Heart right ventricle (tissue), 16 donors: ENCODE measurements around the gene JAK1. TPM values are rescaled to one million over a fixed set of nuclear protein-coding genes. Genes with fewer than 3 reads are reported as not detected.
"Not testable (repeated sequence)": the region's sequence is repeated elsewhere in the genome, so short reads cannot be mapped to it uniquely, and the experiment has no call there.

Source experiments
- ATAC-seq, 8 donors: fragments of 200-7000 bp; cut with Tn5 transposase; one replicate each; pipeline ENCODE4 v1.9.1; 2020; ENCODE audit warnings: mild to moderate bottlenecking in 8 of 8, moderate library complexity in 8 of 8, moderate number of reproducible peaks in 1 of 8
- DNase-seq, 2 donors: peaks; one replicate each; pipeline ENCODE4 v3.0.0-alpha.2; 2020
- H3K27ac ChIP-seq, 10 donors: fragments of 200-600 bp; sonication (generic) in 2 of 10; one replicate each; pipeline versions ENCODE4 v1.5.0 to v1.8.0; 2020 to 2022; ENCODE audit warnings: mild to moderate bottlenecking in 3 of 10
- H3K27me3 ChIP-seq, 7 donors: fragments of 200-600 bp; one replicate each; pipeline ENCODE4 v1.8.0; 2021 to 2022; ENCODE audit warnings: mild to moderate bottlenecking in 2 of 7
- H3K36me3 ChIP-seq, 9 donors: fragments of 200-600 bp; sonication (generic) in 1 of 9; one replicate each; pipeline versions ENCODE4 v1.5.0 to v1.8.0; 2020 to 2022; ENCODE audit warnings: mild to moderate bottlenecking in 2 of 9
- H3K4me1 ChIP-seq, 9 donors: fragments of 200-600 bp; sonication (generic) in 1 of 9; one replicate each; pipeline versions ENCODE4 v1.5.0 to v1.8.0; 2020 to 2022; ENCODE audit warnings: mild to moderate bottlenecking in 4 of 9
- H3K4me3 ChIP-seq, 10 donors: fragments of 200-600 bp; sonication (generic) in 2 of 10; one replicate each; pipeline versions ENCODE4 v1.5.0 to v1.8.0; 2020 to 2022; ENCODE audit warnings: mild to moderate bottlenecking in 7 of 10, moderate library complexity in 2 of 10
- H3K9me3 ChIP-seq, 11 donors: fragments of 200-600 bp in 10 of 11; sonication (generic) in 2 of 11; one replicate each; pipeline versions ENCODE4 v1.5.0 to v1.8.0; 2013 to 2022; ENCODE audit warnings: mild to moderate bottlenecking in 2 of 11, control low read depth in 1 of 11, moderate library complexity in 1 of 11
- CTCF ChIP-seq, 9 donors: fragments of 200-600 bp; sonication (generic) in 2 of 9; IDR thresholded peaks; one replicate each; pipeline versions ENCODE4 v1.5.0 to v1.8.0; 2021 to 2022; ENCODE audit warnings: antibody characterized with exemption in 9 of 9, mild to moderate bottlenecking in 5 of 9, moderate library complexity in 1 of 9
- WGBS, 2 donors: extraction: QIAGEN DNeasy Blood & Tissue Kit; methylation state at CpG; one replicate each; pipeline ENCODE4 v1.1.7; 2013; ENCODE audit warnings: inconsistent platforms in 1 of 2; 5-methylcytosine and 5-hydroxymethylcytosine counted together
- intact Hi-C, 10 donors: fragments of 100-400 bp; cut with DNase I; formaldehyde crosslinking; loops; one replicate each; pipeline versions ENCODE4 v1.11.1 to v1.14.2; 2022
- polyA plus RNA-seq, 2 donors: library from polyadenylated mRNA; stranded (reverse); fragments of 200-250 nt; gene quantifications; one replicate each; pipeline ENCODE4 v1.2.3, GENCODE V29; 2013
- total RNA-seq, 10 donors: library from RNA; stranded (reverse); fragmentation: NEBNext Ultra II Directional in 3 of 10; extraction: Animal tissue kit (Norgen Biotek cat#: 25700) in 3 of 10; gene quantifications; one replicate each; pipeline versions ENCODE4 v1.2.1 to v1.2.4, GENCODE V29; 2021 to 2023
- donor health status: Arrhythmogenic right ventricular cardiomyopathy.
- donor health status: ischemic (EF 13 %, LVEDD 7.1; RV severe dilation, severe dysfunction).
- donor health status: healthy with polysubstance abuse.
- donor health status: DM: no; HTN: yes; CAD: no.
- donor health status: DM: no; HTN: no; CAD: no.
- donor health status: ischemic (EF 25% LVEDD 6.9; RV normal size, moderate dysfunction).
- donor health status: ischemic (EF 25% LVEDD 5.7; RV mildly dilated, moderate dysfunction).
- donor health status: healthy.
- donor health status: DM: yes; HTN: yes; CAD: no.
- donor health status: Ischemic cardiomyopathy.
- donor health status: ischemic (EF 35%, LVEDD 5.7; RV mildly dilated, moderate dysfunction).
- donor health status: nonischemic (EF 11% LVEDD 7.7; RV severe dilation, severe dysfunction).
- donor health status: DM: yes; HTN: yes; CAD: no.
- donor health status: PGD.
- donor health status: ischemic (EF 29% LVEDD 5.4; RV normal size, mild dysfunction).
- donor health status: nonischemic (EF 23%, LVEDD 6.1; RV moderate dilation, normal function).

The JAK1 gene
- total and polyA plus RNA-seq, 12 donors = 20.1 to 122 (median 81.3) TPM

DNA sequence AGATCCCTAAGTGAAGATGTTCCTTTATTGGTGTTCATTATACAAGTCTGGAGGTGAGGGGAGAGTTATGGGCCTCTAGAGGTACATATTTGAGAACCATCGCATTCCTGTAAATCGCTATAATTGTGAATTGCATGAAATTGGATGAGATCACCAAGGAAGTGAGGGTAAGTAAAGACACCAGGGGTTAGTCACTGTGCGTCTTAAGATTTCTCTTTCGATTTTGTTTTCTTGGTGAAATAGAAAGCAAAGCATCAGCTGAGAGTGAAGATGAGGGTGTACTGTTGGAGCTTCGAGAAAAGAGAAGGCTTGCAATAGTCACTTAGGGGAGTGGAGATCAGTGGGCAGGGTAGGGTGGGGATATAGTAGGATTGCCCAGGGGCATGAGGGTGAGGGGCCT lies 139.4 kb downstream of the JAK1 start:
- ATAC-seq = no peak
- no peaks in the 10 kb centered on the region for H3K9me3 ChIP-seq
- 89 to 92% methylated on average over 5 of the region's 5 CpGs for WGBS, 2 donors
- H3K4me1 ChIP-seq = peaks cover 0 to 24% (median 9%) of the 10 kb centered on the region in 9 donors
- H3K36me3 ChIP-seq = peaks cover 0 to 22% (median 6%) of the 10 kb centered on the region in 9 donors
- no peaks in the 10 kb centered on the region for H3K27me3 ChIP-seq
- peak overlapping the region in 1 of 10 donors; percentile 67 for H3K27ac ChIP-seq
- no peak for TF ChIP-seq CTCF (IDR thresholded peaks at IDR 0.05)
- H3K4me3 ChIP-seq = no peak overlapping the region
- no peak for DNase-seq
- intact Hi-C loops = loop anchor here in 5 of 10 donors (1.0 to 10.0 kb wide), 7 partner anchors 26 to 562 kb away; partner anchors contain the start of genes CACHD1 (in 1 of the 5) and RAVER2 (in 1 of the 5)

DNA sequence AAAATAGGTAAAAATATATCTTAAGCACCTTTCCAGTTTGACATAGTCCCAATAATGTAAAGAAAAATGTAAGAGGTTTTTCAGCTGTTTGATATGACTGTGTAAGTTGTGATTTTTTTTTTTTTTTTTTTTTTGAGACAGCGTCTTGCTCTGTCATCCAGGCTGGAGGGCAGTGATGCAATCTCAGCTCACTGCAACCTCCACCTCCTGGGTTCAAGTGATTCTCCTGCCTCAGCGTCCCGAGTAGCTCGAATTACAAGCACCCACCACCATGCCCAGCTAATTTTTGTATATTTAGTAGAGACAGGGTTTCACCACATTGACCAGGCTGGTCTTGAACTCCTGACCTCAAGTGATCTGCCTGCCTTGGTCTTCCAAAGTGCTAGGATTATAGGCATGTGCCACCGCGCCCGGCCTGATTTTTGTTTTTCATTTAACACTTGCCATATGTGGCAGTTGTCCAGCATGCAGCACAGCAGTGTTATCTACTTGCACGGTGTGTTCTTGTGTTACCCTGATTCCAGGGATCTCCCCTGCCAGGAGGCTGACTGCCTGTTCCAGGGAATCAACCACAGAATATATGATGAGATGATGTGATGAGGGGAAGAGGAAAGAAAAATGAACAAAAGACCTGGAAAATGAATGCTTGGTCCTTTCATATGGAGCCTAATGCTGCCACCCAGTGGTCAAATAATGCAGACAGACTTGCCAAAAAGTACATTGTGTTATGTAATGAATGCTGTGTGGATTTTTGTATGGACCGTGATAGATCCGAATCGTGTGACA lies 142.5 kb downstream of the JAK1 start:
- peaks cover 0 to 5% (median 0%) of the 10 kb centered on the region in 9 donors for H3K36me3 ChIP-seq
- peak in 1 of 2 donors; percentile 77 for DNase-seq
- no peak overlapping the region for H3K27ac ChIP-seq
- H3K27me3 ChIP-seq = no peaks in the 10 kb centered on the region
- peak; percentile 60 to 90 (median 87) for TF ChIP-seq CTCF (IDR thresholded peaks at IDR 0.05)
- H3K4me3 ChIP-seq = peak overlapping the region in 1 of 10 donors; percentile 13
- 46% methylated on average over 11 of the region's 11 CpGs for WGBS, 2 donors
- peak; percentile 53 to 82 (median 68) for ATAC-seq
- H3K9me3 ChIP-seq = peaks cover 0 to 3% (median 0%) of the 10 kb centered on the region in 11 donors
- intact Hi-C loops = loop anchor here (1.0 to 10.0 kb wide), 15 partner anchors 67 to 559 kb away; partner anchors contain the start of genes RAVER2 (in 7 of the 10) and CACHD1 (in 1 of the 10)
- peaks cover 0 to 16% (median 5%) of the 10 kb centered on the region in 9 donors for H3K4me1 ChIP-seq

GRCh38 chr1:64822621-64823020 lies 143.7 kb downstream of the JAK1 start:
- Histone ChIP-seq H3K4me1 (peaks cover 0 to 10% (median 0%) of the 10 kb centered on the region in 9 donors), H3K9me3 (peaks cover 0 to 3% (median 0%) of the 10 kb centered on the region in 11 donors), H3K27me3 (no peaks in the 10 kb centered on the region), H3K27ac (no peak overlapping the region), H3K36me3 (peaks cover 0 to 6% (median 0%) of the 10 kb centered on the region in 9 donors), H3K4me3 (no peak overlapping the region)
- TF ChIP-seq CTCF (IDR thresholded peaks at IDR 0.05) = no peak
- WGBS, 2 donors = 70 to 82% methylated on average over 1 of the region's 1 CpG
- ATAC-seq = no peak
- DNase-seq = no peak
- intact Hi-C loops = loop anchor here (2.0 to 10.0 kb wide), 12 partner anchors 65 to 558 kb away; partner anchors contain the start of genes RAVER2 (in 6 of the 10) and CACHD1 (in 1 of the 10)

DNA sequence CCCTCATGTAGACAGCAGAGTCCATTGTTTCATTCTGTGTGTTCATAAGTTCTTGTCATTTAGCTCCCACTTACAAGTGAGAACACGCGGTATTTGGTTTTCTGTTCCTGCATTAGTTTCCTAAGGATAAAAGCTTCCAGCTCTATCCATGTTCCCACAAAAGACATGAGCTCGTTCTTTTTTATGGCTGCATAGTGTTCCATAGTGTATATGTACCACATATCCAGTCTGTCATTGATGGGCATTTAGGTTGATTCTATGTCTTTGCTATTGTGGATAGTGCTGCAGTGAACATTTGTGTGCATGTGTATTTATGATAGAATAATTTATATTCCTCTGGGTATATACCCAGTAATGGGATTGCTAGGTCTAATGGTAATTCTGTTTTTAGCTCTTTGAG lies 145.8 kb downstream of the JAK1 start:
- H3K27ac ChIP-seq, DNase-seq, H3K9me3 ChIP-seq, H3K4me1 ChIP-seq, ATAC-seq, H3K4me3 ChIP-seq, H3K27me3 ChIP-seq: not testable (repeated sequence)
- intact Hi-C loops = loop anchor here (5.0 to 10.0 kb wide), 10 partner anchors 63 to 556 kb away; partner anchors contain the start of genes RAVER2 (in 5 of the 10) and CACHD1 (in 1 of the 10)
- H3K36me3 ChIP-seq = peaks cover 0 to 17% (median 0%) of the 10 kb centered on the region in 9 donors
- 98% methylated on average over 3 of the region's 3 CpGs for WGBS, 2 donors

GRCh38 chr1:64817364-64817763 lies 149.0 kb downstream of the JAK1 start:
- intact Hi-C loops, DNase-seq, H3K4me3 ChIP-seq, H3K27ac ChIP-seq, H3K27me3 ChIP-seq, H3K9me3 ChIP-seq, ATAC-seq, H3K4me1 ChIP-seq: not testable (repeated sequence)
- 87 to 94% methylated on average over 5 of the region's 5 CpGs for WGBS, 2 donors
- H3K36me3 ChIP-seq = peaks cover 0 to 44% (median 0%) of the 10 kb centered on the region in 9 donors
